HG02973 (cell line): ENCODE measurements around the gene P4HA2.

Experiments used
- ATAC-seq: cut with Tn5 transposase; IDR thresholded peaks from one replicate; pipeline ENCODE4 v1.9.1; 2021; ENCODE audit warnings: moderate library complexity; ENCODE audit not compliant: unreplicated experiment

Gene P4HA2

GRCh38 chr5:132225165-132226032, 2.3 kb downstream of the P4HA2 start:
- ATAC-seq, result no peak

DNA sequence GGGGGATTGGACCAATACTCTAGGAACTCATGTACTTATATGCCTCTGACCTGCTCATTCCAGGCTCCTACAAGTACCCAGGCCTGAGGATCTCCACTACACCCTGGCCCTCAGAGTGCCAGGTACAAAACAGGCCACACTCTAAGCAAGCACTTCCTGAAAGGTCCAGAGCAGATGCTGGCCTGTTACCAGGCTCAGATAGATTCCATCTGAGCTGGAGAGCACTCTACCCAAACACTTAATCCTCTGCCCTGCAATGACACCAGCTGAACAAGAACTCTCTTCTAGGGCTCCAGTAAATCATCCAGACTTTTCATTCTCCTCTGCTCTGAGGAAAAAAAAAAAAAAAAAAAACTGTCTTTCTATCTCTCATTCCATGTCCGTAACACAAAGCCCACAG, 2.9 kb downstream of the P4HA2 start:
- no peak for ATAC-seq

DNA sequence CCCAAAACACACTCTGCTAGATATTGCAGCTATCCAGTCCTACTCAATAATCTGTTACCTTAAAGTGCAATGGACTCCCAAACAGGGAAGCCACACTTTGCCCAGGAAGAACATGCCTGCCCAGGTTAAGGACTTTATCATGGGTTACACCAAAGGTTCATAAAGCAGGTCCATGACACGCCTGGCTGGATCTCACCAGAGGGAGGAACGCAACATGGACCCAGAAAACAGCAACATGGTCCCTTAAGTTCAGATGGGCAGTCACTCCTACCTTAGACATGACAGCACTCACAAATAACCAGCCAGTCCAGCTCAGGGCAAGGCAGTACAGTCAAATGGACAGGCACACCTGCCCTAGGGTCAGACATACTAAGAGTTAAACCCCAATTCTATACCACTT, 3.8 kb downstream of the P4HA2 start:
- no peak for ATAC-seq

DNA sequence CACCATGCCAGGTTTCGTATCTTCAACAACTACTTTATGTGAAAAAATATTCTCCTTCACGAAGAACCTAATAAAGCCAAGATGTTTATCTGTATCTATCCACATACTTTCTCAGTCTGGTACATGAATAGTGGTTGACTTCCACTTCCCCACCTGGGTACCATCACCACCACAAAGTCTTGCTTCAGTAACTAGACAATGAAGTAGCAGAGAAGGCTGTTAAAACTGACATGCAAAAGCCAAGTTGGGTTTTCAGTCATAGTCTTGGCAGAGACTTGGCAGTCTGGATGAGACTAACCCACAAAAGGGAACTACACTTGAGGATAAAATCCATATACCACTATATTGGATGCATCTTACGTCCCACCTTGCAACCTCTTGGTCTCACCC, 5.0 kb downstream of the P4HA2 start:
- peak; percentile 48 for ATAC-seq

DNA sequence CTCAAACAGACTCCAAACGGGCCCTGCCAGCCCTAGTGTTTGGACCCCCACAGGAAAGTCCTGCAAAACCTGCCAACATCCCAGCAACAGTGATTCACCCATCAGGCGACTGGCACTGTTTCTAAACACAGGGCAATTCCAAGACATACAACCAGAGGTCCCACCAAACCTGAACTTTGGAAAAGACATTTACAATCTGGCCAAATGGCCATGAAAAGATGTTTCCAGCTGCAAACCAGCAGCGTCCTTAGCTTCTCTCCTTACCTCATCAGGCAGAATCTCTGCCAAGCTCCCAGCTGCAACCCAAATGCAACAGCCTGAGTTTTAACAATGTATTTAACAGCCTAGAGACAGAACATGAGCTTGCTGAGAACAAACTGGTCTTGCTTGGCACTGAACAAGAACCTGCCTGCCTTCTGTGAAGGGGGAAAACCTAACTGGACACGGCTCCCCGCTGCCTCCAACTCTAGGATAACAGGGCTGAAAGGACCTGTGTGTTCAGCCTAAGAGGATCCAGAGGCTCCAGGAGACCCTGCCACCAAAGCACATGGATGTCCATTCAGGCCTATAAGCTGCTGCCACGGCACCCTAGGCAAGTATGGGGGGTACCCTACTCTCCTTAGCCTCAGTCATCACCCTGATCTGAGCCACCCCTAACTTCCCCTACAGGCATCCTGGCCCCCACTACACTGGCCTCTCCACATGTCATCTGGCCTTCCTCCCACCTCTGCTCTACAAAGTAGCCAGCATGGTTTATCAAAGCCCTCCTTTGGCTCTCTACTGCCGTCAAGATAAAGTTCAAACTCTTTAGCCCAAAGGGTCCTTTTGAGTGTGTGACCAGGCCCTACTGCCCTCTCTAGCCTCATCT, 5.6 kb downstream of the P4HA2 start:
- ATAC-seq, result no peak

GRCh38 chr5:132220491-132220890, 7.2 kb downstream of the P4HA2 start:
- ATAC-seq, result no peak

DNA sequence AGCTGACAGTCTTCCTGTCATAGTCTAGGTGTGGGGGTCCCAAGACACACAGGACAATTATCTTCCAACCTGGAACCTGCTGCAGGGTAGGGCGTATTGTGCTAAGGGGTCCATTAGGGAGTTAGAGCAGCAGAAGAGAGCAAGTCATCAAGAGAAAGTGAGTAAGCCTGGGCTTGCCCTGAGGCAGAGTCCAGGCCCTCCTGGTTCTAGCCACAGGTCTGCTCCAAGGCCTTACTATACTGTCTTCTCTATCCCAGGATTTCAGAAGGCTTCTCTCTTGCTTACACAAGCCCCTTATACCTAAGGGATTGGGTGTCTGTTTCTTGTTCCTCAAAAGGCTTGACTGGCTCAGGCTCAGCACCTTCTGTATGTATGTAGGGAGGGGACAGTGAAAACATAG, 7.7 kb downstream of the P4HA2 start:
- no peak for ATAC-seq

DNA sequence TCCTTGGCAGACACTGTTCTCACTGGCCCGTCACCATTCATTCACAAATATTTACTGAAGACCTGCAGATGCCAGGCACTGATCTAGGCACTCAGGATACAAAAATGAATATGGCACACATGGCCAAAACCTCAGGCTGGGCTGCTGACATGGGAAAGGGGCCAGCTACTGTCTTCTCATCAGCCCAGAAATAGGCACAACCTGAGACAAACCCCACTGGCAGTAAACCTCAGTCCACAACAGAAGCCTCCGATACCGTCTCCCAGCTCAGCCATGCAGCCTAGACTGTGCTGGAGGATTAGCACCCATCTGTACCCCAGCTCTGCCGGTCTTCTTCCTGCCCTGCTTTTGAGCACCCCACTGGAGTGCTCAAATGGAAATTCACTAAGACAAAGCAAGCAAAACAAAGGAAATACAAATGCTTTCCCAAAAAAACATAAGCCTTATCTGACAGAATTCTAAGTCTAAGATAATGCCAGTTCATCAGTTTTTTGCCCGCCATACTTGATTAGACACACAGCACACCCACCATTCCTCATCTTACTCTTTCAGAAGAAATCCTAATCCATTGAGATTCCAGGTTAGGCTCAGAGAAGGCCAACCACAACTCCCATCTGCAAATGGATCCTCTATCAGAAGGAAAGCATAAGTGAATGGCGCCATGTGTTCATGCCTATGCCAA, 8.2 kb downstream of the P4HA2 start:
- ATAC-seq, result no peak

- no peak for ATAC-seq
Measured at GRCh38 chr5:132218321-132218720, 9.3 kb downstream of the P4HA2 start.

- no peak for ATAC-seq
Measured at GRCh38 chr5:132215329-132215728, 12.3 kb downstream of the P4HA2 start.

DNA sequence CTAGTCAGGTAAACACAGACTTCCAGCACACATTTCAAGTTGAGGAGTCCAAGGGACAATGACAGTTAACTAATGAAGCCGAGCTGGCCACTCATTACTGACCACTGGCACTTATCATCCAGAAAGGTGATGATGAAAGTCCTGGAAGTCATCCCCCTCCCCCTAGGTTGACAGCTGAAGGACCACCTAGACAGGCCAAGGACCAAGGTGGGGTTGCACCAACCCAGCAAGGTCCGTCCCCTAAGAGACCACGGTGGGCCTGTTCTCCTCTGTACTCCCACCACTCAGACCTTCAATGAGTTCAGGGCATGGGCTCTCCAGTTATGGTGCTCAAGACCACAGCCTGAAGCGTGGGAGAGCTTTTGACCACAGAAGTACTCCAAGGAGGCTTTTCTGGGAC, 13.2 kb downstream of the P4HA2 start:
- ATAC-seq, result no peak

GRCh38 chr5:132213666-132214065, 14.0 kb downstream of the P4HA2 start:
- ATAC-seq, result no peak

- no peak for ATAC-seq
Measured at GRCh38 chr5:132211787-132212186, 15.9 kb downstream of the P4HA2 start.

DNA sequence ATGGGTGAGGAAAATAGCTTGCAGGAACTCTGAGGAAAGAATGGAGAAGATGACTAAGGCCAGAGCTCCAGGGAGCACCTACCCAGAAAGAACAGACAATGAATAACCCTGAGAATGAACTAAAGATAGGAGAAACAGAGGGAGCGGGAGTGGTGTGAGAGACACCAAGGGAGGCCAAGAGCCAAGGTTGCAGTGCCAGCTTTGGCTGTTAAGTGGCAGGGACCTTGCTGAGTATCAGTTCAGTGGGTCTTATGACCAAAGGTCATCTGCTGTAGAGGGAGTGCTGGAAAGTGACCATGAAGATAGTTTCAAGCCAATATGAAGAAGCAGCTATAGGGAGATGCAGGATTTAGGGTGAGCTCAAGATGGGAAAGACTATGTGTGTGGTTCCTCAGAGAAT, 16.7 kb downstream of the P4HA2 start:
- no peak for ATAC-seq

- ATAC-seq, result no peak
Measured at GRCh38 chr5:132209901-132210545, 17.6 kb downstream of the P4HA2 start.

DNA sequence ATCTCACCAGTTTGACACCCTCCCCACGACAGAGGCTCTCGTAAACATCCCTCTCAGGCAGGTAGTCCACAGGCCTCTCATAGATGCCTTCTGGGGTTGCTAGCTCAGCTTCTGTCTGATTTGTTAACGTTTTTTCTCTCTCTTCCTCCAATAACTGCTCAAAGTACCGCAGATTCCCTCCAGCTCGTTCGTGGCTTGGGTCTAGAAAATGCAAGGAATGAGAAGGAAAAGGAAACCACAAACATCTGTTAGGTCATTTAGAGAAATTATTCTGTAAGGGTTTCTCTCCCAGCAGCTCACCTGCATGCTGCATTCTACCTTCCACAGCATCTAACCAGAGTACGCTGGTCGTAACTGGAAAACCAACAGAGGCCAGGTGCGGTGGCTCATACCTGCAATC, 18.5 kb downstream of the P4HA2 start:
- ATAC-seq, result no peak

DNA sequence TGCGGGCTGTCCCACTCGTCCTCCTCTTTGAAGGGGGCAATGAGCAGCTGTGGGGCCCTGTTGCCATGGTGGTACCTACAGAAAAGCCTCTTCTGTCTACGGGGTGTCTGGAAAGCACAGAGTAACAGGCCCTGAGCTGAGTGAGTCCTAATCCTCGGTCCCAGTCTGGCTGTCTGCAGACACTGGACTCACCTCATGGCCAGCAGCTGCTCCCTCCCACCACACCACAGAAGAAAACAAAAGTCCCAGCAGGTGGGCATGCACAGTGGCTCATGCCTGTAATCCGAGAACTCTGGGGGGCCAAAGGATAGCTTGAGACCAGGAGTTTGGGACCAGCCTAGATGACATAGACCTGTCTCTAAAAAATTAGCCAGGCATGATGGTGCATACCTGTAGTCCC, 19.9 kb downstream of the P4HA2 start:
- ATAC-seq, result no peak

GRCh38 chr5:132206782-132207181, 20.9 kb downstream of the P4HA2 start:
- ATAC-seq, result no peak

DNA sequence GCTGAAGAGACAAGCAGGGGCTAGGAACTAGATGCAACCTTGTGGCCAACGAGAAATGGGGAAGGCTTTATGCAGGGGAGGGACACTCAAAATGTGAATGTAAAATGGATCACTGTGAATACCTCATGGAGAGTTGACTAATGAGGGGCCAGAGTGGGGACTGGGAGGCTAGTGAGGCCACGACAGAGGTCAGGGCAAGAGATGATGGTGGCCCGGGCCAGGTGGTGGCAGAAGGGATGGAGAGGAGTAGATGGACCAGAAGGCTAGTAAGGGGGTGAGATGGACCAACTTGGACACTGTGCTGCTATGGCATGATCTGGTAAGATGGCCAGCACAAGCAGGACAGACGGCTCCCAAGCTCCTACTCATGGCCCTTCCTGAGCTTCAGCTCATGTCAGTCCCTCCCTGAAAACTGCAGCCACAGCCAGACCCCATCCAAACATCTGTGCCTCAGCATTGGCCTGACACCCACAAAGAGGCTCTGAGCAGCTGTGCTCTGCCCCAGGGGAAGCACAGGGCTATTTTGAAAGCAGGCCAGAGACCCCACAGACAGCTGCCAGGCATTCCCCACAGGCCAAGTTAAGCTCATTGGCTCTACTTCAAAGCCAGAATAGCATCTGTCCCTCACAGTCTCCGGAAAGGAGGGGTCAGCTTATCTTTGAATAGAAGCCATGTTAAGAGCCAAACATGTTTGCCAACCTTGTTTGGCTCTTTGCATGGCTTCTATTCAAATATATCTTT, 22.1 kb downstream of the P4HA2 start:
- no peak for ATAC-seq

DNA sequence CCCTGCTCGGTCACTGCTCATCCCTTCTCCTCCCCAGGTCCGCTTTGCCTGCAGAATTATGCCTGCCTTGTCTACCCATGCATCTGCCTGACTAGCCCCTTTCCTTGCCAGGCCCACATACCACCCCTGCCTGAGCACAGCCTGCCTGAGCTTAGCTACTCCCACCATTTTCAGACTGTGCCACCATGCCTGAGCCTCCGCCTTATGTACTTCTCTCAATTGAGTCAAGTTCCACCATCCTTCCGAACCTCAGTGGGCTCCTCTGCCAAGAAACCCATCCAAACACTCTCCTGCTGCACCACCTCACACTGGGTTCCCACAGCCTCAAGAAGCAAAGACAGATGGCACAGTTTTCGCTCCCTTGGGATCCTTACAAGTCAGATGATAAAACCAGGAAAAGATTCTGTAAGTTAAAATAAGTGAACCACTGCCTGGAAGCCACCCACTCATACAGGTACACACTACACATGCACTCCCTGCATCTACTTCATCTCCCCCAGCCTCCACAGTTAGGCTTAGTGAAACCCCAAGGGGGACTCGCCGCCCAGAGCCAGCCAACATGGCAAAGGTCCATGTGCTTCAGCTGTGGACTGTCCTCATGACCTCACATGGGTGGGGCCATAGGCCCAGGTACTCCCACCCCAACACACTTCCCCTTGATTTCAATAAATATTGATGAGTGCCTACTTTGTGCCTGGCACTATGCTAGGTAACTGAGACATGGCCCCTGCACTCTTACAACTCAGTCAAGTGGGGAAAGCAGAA, 23.1 kb downstream of the P4HA2 start:
- no peak for ATAC-seq
